ENCODE measurements around the gene CTSA. TPM values are rescaled to one million over a fixed set of nuclear protein-coding genes. Genes with fewer than 3 reads are reported as not detected.

CTSA gene
- total and polyA plus RNA-seq, 10 donors: 56.6 to 203 (median 176) TPM

- whole genome bisulfite sequencing, 5 donors: 88 to 96% (median 92%) methylated on average over 7 to 13 of the region's 13 CpGs
- no peak overlapping the region for H3K27ac ChIP-seq
- peak in 2 of 3 donors; percentile 8 to 25 for TF ChIP-seq POLR2AphosphoS5 (IDR thresholded peaks at IDR 0.05)
- no peak for TF ChIP-seq POLR2A (IDR thresholded peaks at IDR 0.05)
Measured at GRCh38 chr20:45938727-45939438, 47.7 kb downstream of the CTSA start.

GRCh38 chr20:45940053-45940452 lies 48.9 kb downstream of the CTSA start:
- H3K4me1 ChIP-seq: peaks cover 7 to 53% (median 18%) of the 10 kb centered on the region in 6 donors
- H3K36me3 ChIP-seq: peaks cover 12 to 86% (median 82%) of the 10 kb centered on the region in 6 donors
- TF ChIP-seq CTCF (IDR thresholded peaks at IDR 0.05 in 8 of 11, conservative IDR thresholded peaks at IDR 0.05 in 3 of 11) (no peak), POLR2A (IDR thresholded peaks at IDR 0.05) (no peak), POLR2AphosphoS5 (IDR thresholded peaks at IDR 0.05) (no peak)
- no peak for DNase-seq
- 76 to 98% (median 94%) methylated on average over 3 of the region's 3 CpGs for WGBS, 5 donors
- no peaks in the 10 kb centered on the region for H3K9me3 ChIP-seq
- H3K27ac ChIP-seq: no peak overlapping the region
- intact Hi-C loops (cut with DNase I; ENCODE audit: low total_unique reads): no loop called here
- H3K4me3 ChIP-seq: no peak overlapping the region
- no peaks in the 10 kb centered on the region for H3K27me3 ChIP-seq (replicated peaks in 1 of 7)

More at GRCh38 chr20:45938727-45939438, 47.7 kb downstream of the CTSA start:
- no peak for DNase-seq
- Histone ChIP-seq H3K4me3 (no peak overlapping the region), H3K27me3 (replicated peaks in 1 of 7) (no peaks in the 10 kb centered on the region), H3K4me1 (peaks cover 7 to 45% (median 19%) of the 10 kb centered on the region in 6 donors), H3K9me3 (no peaks in the 10 kb centered on the region), H3K36me3 (peaks cover 12 to 75% (median 70%) of the 10 kb centered on the region in 6 donors)
- intact Hi-C loops (cut with DNase I; ENCODE audit: low total_unique reads): loop anchor here (5.0 kb wide), 1 partner anchor 33 kb away; the partner anchor contains the start of gene ZNF335

- no peaks in the 10 kb centered on the region for H3K9me3 ChIP-seq
- TF ChIP-seq POLR2AphosphoS5 (IDR thresholded peaks at IDR 0.05) (no peak), POLR2A (IDR thresholded peaks at IDR 0.05) (no peak), CTCF (IDR thresholded peaks at IDR 0.05 in 8 of 11, conservative IDR thresholded peaks at IDR 0.05 in 3 of 11) (no peak)
- intact Hi-C loops (cut with DNase I; ENCODE audit: low total_unique reads): no loop called here
- DNase-seq: no peak
- H3K4me3 ChIP-seq: no peak overlapping the region
- H3K27ac ChIP-seq: no peak overlapping the region
- H3K27me3 ChIP-seq (replicated peaks in 1 of 7): no peaks in the 10 kb centered on the region
- peaks cover 12 to 90% (median 86%) of the 10 kb centered on the region in 6 donors for H3K36me3 ChIP-seq
- peaks cover 7 to 56% (median 22%) of the 10 kb centered on the region in 6 donors for H3K4me1 ChIP-seq
- WGBS, 5 donors: 93 to 100% (median 94%) methylated on average over 1 to 13 of the region's 13 CpGs
Measured at GRCh38 chr20:45940469-45940868, 49.3 kb downstream of the CTSA start.

- Histone ChIP-seq H3K4me3 (no peak overlapping the region), H3K27me3 (replicated peaks in 1 of 7) (no peaks in the 10 kb centered on the region), H3K9me3 (no peaks in the 10 kb centered on the region), H3K27ac (peak overlapping the region in 2 of 8 donors; percentile 81 to 87), H3K36me3 (peaks cover 9 to 100% (median 100%) of the 10 kb centered on the region in 6 donors), H3K4me1 (peaks cover 0 to 56% (median 36%) of the 10 kb centered on the region in 6 donors)
- intact Hi-C loops (cut with DNase I; ENCODE audit: low total_unique reads): no loop called here
- TF ChIP-seq POLR2A (IDR thresholded peaks at IDR 0.05) (no peak), POLR2AphosphoS5 (IDR thresholded peaks at IDR 0.05) (no peak), CTCF (IDR thresholded peaks at IDR 0.05 in 8 of 11, conservative IDR thresholded peaks at IDR 0.05 in 3 of 11) (no peak)
- WGBS, 5 donors: 85 to 95% (median 94%) methylated on average over 6 of the region's 6 CpGs
- no peak for DNase-seq
Measured at GRCh38 chr20:45943613-45944012, 52.5 kb downstream of the CTSA start.
